ENCODE data around the gene ALDH8A1. TPM values are rescaled to one million over a fixed set of nuclear protein-coding genes. Genes with fewer than 3 reads are reported as not detected.
"Not testable (repeated sequence)": the region's sequence is repeated elsewhere in the genome, so short reads cannot be mapped to it uniquely, and the experiment has no call there.

Gene ALDH8A1
- total RNA-seq, 1 experiment from 2014 or later = 0.68 TPM

GRCh38 chr6:134911547-134911946, 38.4 kb downstream of the ALDH8A1 start:
- no peaks in the 10 kb centered on the region for H3K4me1 Mint-ChIP-seq (ENCODE audit: low read depth, unreplicated experiment)
- intact Hi-C loops (cut with micrococcal nuclease; ENCODE audit: unreplicated experiment) = no loop called here
- H3K27me3 Mint-ChIP-seq (ENCODE audit: unreplicated experiment) = peaks cover 12% of the 10 kb centered on the region
- TF ChIP-seq CTCF (IDR thresholded peaks at IDR 0.05; ENCODE audit: unreplicated experiment) = no peak
- DNase-seq = no peak
- BruUV-seq (replicated peaks) = no TSS peak
- CTCF ChIA-PET = no interaction called here
- H3K4me3 Mint-ChIP-seq (ENCODE audit: low read depth, unreplicated experiment) = no peak overlapping the region
- no peak overlapping the region for H3K27ac Mint-ChIP-seq (ENCODE audit: unreplicated experiment)
- H3K36me3 Mint-ChIP-seq (ENCODE audit: insufficient read depth, unreplicated experiment) = no peaks in the 10 kb centered on the region
- no peaks in the 10 kb centered on the region for H3K9me3 Mint-ChIP-seq (ENCODE audit: low read depth, unreplicated experiment)

GRCh38 chr6:134910593-134910935, 39.3 kb downstream of the ALDH8A1 start:
- CTCF ChIA-PET = no interaction called here
- TF ChIP-seq CTCF (IDR thresholded peaks at IDR 0.05; ENCODE audit: unreplicated experiment) = no peak

GRCh38 chr6:134909701-134910592, 40.0 kb downstream of the ALDH8A1 start:
- Mint-ChIP-seq H3K27me3 (ENCODE audit: unreplicated experiment) (peaks cover 12% of the 10 kb centered on the region), H3K9me3 (ENCODE audit: low read depth, unreplicated experiment) (no peaks in the 10 kb centered on the region), H3K27ac (ENCODE audit: unreplicated experiment) (no peak overlapping the region), H3K36me3 (ENCODE audit: insufficient read depth, unreplicated experiment) (no peaks in the 10 kb centered on the region), H3K4me1 (ENCODE audit: low read depth, unreplicated experiment) (no peaks in the 10 kb centered on the region), H3K4me3 (ENCODE audit: low read depth, unreplicated experiment) (no peak overlapping the region)
- DNase-seq = no peak
- CTCF ChIA-PET = no interaction called here
- no peak for TF ChIP-seq CTCF (IDR thresholded peaks at IDR 0.05; ENCODE audit: unreplicated experiment)
- intact Hi-C loops (cut with micrococcal nuclease; ENCODE audit: unreplicated experiment) = no loop called here
- no TSS peak for BruUV-seq (replicated peaks)

More at GRCh38 chr6:134910593-134910935, 39.3 kb downstream of the ALDH8A1 start:
- no peak overlapping the region for H3K4me3 Mint-ChIP-seq (ENCODE audit: low read depth, unreplicated experiment)
- no peaks in the 10 kb centered on the region for H3K36me3 Mint-ChIP-seq (ENCODE audit: insufficient read depth, unreplicated experiment)
- no peaks in the 10 kb centered on the region for H3K4me1 Mint-ChIP-seq (ENCODE audit: low read depth, unreplicated experiment)
- H3K9me3 Mint-ChIP-seq (ENCODE audit: low read depth, unreplicated experiment) = no peaks in the 10 kb centered on the region
- DNase-seq = no peak
- no TSS peak for BruUV-seq (replicated peaks)
- no peak overlapping the region for H3K27ac Mint-ChIP-seq (ENCODE audit: unreplicated experiment)
- intact Hi-C loops (cut with micrococcal nuclease; ENCODE audit: unreplicated experiment) = no loop called here
- H3K27me3 Mint-ChIP-seq (ENCODE audit: unreplicated experiment) = peaks cover 12% of the 10 kb centered on the region

GRCh38 chr6:134908906-134909516, 40.9 kb downstream of the ALDH8A1 start:
- H3K9me3 Mint-ChIP-seq (ENCODE audit: low read depth, unreplicated experiment) = no peaks in the 10 kb centered on the region
- no peaks in the 10 kb centered on the region for H3K4me1 Mint-ChIP-seq (ENCODE audit: low read depth, unreplicated experiment)
- no peak overlapping the region for H3K4me3 Mint-ChIP-seq (ENCODE audit: low read depth, unreplicated experiment)
- peaks cover 12% of the 10 kb centered on the region for H3K27me3 Mint-ChIP-seq (ENCODE audit: unreplicated experiment)
- H3K36me3 Mint-ChIP-seq (ENCODE audit: insufficient read depth, unreplicated experiment) = no peaks in the 10 kb centered on the region
- DNase-seq = no peak
- H3K27ac Mint-ChIP-seq (ENCODE audit: unreplicated experiment) = no peak overlapping the region
- intact Hi-C loops (cut with micrococcal nuclease; ENCODE audit: unreplicated experiment) = no loop called here
- no TSS peak for BruUV-seq (replicated peaks)
- CTCF ChIA-PET = no interaction called here
- no peak for TF ChIP-seq CTCF (IDR thresholded peaks at IDR 0.05; ENCODE audit: unreplicated experiment)

- intact Hi-C loops (cut with micrococcal nuclease; ENCODE audit: unreplicated experiment); H3K4me1 Mint-ChIP-seq (ENCODE audit: low read depth, unreplicated experiment); H3K36me3 Mint-ChIP-seq (ENCODE audit: insufficient read depth, unreplicated experiment); H3K27ac Mint-ChIP-seq (ENCODE audit: unreplicated experiment); H3K4me3 Mint-ChIP-seq (ENCODE audit: low read depth, unreplicated experiment); H3K9me3 Mint-ChIP-seq (ENCODE audit: low read depth, unreplicated experiment); BruUV-seq (replicated peaks); CTCF ChIA-PET; DNase-seq: not testable (repeated sequence)
- H3K27me3 Mint-ChIP-seq (ENCODE audit: unreplicated experiment) = peaks cover 11% of the 10 kb centered on the region
Observed at GRCh38 chr6:134904731-134905130, 45.2 kb downstream of the ALDH8A1 start.

Data from Calu3 (cell line).